HL-60 (cell line): ENCODE results near the gene ICOS.

Experiments
- DNase-seq, 2 experiments: peaks; one replicate each; pipeline ENCODE4 v3.0.0-alpha.2; 2010 to 2020; ENCODE audit warnings: low read depth in 1 of 2, low spot score in 1 of 2
- H3K27ac ChIP-seq: fragments of 250-450 bp; sonication (Bioruptor Pico); replicated peaks from 2 replicates; pipeline ENCODE4 v1.5.1; 2020; ENCODE audit warnings: mild to moderate bottlenecking, moderate library complexity
- H3K27me3 ChIP-seq: fragments of 250-450 bp; sonication (Bioruptor Pico); 2 replicates; pipeline ENCODE4 v1.5.1; 2021; ENCODE audit warnings: mild to moderate bottlenecking, moderate library complexity; ENCODE audit not compliant: insufficient read depth, poor library complexity, severe bottlenecking
- H3K4me3 ChIP-seq: replicated peaks from 2 replicates; pipeline ENCODE4 v1.5.1; 2011; ENCODE audit warnings: mild to moderate bottlenecking, control low read depth, low read length; ENCODE audit not compliant: insufficient read depth
- CTCF ChIP-seq: IDR thresholded peaks from one replicate; pipeline ENCODE4 v1.5.1; 2011; ENCODE audit warnings: low read length, control low read depth, inconsistent platforms; ENCODE audit not compliant: insufficient read depth
- GABPA ChIP-seq: IDR thresholded peaks from 2 replicates; pipeline ENCODE4 v1.6.1; 2012; ENCODE audit warnings: low read depth
- POLR2AphosphoS5 ChIP-seq: IDR thresholded peaks from 2 replicates; pipeline ENCODE4 v1.6.1; 2012; ENCODE audit warnings: low read depth
- REST ChIP-seq: IDR thresholded peaks from 2 replicates; pipeline ENCODE4 v1.6.1; 2012; ENCODE audit warnings: low read depth; ENCODE audit not compliant: insufficient replicate concordance
- SPI1 ChIP-seq: IDR thresholded peaks from 2 replicates; pipeline ENCODE4 v1.6.1; 2012; ENCODE audit warnings: low read depth, mild to moderate bottlenecking, borderline replicate concordance

Gene ICOS

GRCh38 chr2:204000446-204000845 lies 63.9 kb downstream of the ICOS start:
- TF ChIP-seq REST (no peak), SPI1 (no peak)
- Histone ChIP-seq H3K27me3 (peaks cover 2% of the 10 kb centered on the region), H3K4me3 (no peak overlapping the region), H3K27ac (no peak overlapping the region)
- no peak for DNase-seq

GRCh38 chr2:204003276-204003990 lies 66.9 kb downstream of the ICOS start:
- H3K4me3 ChIP-seq = no peak overlapping the region
- no peaks in the 10 kb centered on the region for H3K27me3 ChIP-seq
- no peak for DNase-seq
- no peak for TF ChIP-seq SPI1
- TF ChIP-seq REST = no peak
- TF ChIP-seq CTCF = no peak
- TF ChIP-seq POLR2AphosphoS5 = no peak
- TF ChIP-seq GABPA = no peak
- no peak overlapping the region for H3K27ac ChIP-seq

GRCh38 chr2:204004912-204005311 lies 68.3 kb downstream of the ICOS start:
- Histone ChIP-seq H3K27me3 (no peaks in the 10 kb centered on the region), H3K4me3 (no peak overlapping the region), H3K27ac (no peak overlapping the region)
- no peak for DNase-seq
- TF ChIP-seq POLR2AphosphoS5 = no peak
- TF ChIP-seq CTCF = no peak
- no peak for TF ChIP-seq SPI1
- TF ChIP-seq GABPA = no peak
- no peak for TF ChIP-seq REST
